T-helper 1 cell (primary cell): ENCODE data around the gene PTPRN2.
"Not testable (repeated sequence)": the region's sequence is repeated elsewhere in the genome, so short reads cannot be mapped to it uniquely, and the experiment has no call there.

Experiments
- DNase-seq, 5 donors: peaks; one replicate each; pipeline ENCODE4 v3.0.0-alpha.2; 2012 to 2020

PTPRN2 gene

GRCh38 chr7:158259671-158260418 lies 327.8 kb downstream of the PTPRN2 start:
- no peak for DNase-seq

DNA sequence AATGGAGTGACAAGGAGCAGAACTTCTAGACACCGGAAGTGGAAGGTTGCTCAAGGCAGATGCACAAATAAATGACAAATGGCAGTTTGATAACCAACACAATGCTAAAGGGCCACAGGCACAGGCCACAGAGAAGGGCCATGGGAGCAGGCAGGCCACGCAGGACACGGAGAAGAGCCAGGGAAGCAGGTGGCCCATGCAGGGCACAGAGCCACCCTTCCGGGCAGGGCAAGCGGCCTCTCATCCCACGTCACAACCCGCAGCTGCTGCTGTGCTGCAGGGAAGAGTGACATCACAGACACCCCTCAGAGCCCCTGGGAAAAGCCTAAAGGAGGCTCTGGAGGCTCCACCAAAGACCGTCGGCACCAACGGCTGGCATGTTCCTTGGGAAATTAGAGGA lies 328.5 kb downstream of the PTPRN2 start:
- DNase-seq: no peak

DNA sequence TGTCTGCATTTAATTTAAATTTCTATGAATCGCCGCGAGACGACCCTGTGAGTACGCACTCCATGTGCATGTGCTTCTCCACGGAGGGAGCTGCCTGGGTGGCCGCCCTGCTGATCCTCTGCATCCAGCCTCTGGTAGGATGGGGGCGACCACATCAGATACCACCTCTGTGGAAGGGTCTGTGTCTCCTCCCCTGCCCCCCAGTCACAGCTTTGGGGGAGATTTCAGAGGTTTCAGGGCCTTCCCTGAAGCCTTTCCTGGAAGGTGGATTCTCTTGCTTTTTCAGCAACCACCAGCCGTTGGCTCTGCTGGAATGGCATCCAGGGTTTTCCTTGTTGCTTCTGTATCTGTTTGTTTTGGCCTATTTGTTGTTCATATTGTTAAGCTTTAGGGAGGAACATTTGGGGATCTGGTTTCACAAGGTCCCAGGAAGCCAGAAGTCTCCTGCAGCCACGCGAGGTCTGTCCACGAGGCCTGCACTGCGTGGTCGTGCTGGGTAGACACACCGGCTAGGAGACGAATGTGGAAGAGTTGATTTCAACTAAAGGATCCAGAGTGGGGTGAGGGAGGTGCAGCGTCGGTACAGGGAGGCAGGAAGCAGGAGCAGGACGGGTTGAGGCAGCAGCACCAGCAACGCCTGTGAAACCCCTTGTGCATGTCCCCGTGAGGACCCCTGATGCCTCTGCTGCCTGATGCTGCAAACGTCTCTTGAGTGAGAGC lies 329.1 kb downstream of the PTPRN2 start:
- DNase-seq: no peak

GRCh38 chr7:158257516-158258410 lies 329.9 kb downstream of the PTPRN2 start:
- DNase-seq: no peak

GRCh38 chr7:158257001-158257400 lies 330.6 kb downstream of the PTPRN2 start:
- DNase-seq: no peak

DNA sequence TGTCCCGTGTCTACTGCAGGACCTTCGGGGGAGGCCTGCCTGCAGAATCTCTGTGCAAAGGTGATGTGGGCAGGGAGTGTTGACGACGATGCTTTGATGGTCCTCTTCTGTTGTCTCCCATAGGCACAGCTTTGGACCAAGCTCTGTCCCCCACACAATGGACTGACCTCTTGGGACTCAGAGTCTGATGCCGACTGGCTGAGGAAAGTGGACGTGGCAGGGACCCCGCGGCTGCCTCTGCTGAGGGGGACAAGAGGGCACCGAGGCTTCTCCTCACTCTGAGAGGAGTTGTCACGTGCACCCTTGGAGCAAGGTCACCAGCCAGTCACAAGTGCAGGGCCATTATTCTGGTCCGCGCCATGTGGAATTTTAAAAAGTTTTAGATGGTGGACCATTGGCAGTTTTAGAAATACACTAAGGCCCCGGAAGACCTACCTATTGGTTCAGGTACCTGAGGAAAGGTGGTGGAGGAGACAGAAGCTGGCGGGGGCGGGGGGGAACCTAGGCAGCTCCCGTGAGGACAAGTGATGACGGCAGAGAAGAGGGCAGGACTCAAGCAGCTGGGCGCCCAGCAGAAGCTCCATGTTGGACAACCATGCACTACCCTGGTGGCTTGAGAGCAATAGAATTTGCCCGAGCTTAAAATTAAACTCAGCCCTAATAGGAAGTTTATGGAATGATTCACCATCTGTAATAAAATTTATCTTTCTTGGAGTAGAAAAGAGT lies 331.4 kb downstream of the PTPRN2 start:
- DNase-seq: no peak

- DNase-seq: no peak
These were observed 332.1 kb downstream of the PTPRN2 start for GRCh38 chr7:158255558-158255957.

DNA sequence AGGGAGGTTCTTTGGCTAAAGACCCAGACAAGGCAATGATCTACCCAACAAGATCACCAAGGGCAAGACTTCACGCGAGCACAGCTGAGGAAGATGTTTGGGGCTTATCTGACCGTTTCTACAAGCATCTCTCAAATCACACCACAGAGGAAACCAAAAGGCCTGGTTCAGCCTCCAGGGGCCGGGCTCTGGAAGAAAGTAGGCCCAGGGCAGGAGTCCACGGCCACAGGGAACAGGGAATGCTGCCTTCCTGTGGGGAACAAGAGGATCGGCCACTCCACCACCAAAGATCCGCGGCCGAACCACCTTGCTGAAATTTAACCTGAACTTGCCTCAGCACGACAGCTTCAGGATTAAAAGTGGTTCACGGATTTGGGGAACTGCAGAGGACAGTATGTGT lies 332.5 kb downstream of the PTPRN2 start:
- no peak for DNase-seq

- DNase-seq: not testable (repeated sequence)
These were observed 334.0 kb downstream of the PTPRN2 start for GRCh38 chr7:158253670-158254045.

- no peak for DNase-seq
These were observed 334.6 kb downstream of the PTPRN2 start for GRCh38 chr7:158252837-158253669.

- DNase-seq: no peak
These were observed 335.4 kb downstream of the PTPRN2 start for GRCh38 chr7:158252081-158252836.

DNA sequence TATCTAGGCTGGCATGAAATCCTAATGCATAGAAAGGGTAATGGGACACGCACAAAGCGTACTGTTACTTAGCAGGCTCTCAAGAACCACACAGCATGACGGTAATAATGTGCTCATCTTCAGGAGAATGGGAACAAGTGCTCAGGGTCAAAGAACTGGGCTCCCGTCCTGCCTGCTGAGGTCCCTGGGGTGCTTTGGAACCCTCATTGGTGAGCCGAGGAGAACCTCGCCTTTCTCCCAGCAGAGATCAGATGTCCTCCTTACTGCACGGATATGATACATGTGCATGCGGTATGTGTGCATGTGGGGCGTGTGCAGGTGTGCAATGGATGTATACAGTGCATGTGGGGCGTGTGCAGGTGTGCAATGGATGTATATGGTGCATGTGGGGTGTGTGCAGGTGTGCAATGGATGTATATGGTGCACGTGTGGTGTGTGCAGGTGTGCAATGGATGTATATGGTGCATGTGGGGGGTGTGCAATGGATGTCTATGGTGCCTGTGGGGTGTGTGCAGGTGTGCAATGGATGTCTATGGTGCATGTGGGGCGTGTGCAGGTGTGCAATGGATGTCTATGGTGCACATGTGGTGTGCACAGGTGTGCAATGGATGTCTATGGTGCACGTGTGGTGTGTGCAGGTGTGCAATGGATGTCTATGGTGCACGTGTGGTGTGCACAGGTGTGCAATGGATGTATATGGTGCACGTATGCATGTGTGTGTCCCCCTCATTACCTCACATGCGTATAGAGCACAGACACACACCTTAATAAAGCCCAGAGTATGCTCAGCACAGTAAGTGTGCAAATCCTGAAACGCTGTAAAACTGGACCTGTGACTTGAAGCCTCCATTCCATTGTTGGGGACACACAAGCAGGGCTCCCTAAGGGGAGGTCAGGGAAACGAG lies 336.3 kb downstream of the PTPRN2 start:
- no peak for DNase-seq

- no peak for DNase-seq
These were observed 337.9 kb downstream of the PTPRN2 start for GRCh38 chr7:158249692-158250091.

- no peak for DNase-seq
These were observed 338.8 kb downstream of the PTPRN2 start for GRCh38 chr7:158248816-158249215.

DNA sequence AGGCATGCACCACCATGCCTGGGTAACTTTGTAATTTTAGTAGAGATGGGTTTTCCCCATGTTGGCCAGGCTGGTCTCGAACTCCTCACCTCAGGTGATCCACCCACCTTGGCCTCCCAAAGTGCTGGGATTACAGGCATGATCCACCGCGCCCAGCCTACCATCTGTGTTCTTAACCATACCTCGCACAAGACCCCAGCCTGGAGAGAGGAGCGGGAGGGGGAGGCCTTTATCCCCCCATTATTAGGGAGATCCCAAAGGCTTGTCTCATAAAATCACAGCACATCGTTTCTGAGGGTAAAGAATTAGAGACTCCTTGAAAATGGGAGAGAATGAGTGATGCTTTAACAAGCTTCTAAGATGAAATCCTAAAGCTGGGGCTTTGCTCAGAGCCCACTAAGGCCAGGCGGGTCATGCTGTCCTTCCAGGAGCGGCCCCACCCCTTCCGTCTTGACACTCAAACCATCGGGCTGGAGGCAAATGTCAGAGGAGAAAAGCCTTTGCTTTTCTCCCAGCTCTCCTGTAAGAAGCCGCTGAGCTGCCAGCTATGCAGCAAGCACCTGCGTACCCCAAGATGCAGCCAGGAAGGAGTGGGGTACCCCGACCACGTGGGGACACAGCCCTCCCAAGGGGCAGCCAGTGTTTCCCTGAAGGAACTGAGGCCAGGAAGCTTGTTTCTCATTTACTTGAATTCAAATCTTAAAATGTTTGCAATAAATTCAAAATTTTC lies 339.7 kb downstream of the PTPRN2 start:
- no peak for DNase-seq

DNA sequence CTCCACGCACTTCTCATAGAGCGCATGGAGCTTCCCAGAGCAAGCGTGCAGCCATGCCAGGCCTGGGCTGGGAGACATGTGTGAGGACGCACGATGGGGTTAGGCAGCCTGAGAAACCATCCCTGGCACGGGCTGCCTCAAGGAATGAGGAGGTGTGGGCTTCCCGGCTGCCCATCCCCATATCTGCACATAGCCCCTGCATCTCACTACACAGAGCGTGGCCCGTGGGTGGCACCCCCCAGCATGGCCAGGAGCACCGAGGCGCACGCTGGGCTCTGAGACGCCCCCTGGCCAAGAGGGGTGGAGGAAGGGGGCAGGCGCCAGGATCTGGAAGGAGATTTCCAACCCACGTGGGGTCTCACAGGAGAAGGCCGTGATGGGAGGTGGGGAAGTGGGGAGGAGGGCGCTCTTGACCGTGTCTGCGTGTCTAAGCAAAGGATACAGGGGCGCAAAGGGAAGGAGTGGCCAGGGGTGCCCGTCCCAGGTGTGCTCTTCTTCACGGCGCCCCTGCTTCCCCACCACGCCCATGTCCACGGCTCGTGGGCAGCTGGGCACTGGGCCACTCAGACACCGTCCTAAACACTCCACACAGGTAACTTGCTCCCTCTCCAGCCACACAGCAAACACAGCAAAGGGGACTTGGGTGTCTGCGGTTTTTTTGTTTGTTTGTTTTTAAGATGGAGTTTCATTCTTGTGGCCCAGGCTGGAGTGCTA lies 340.5 kb downstream of the PTPRN2 start:
- no peak for DNase-seq

DNA sequence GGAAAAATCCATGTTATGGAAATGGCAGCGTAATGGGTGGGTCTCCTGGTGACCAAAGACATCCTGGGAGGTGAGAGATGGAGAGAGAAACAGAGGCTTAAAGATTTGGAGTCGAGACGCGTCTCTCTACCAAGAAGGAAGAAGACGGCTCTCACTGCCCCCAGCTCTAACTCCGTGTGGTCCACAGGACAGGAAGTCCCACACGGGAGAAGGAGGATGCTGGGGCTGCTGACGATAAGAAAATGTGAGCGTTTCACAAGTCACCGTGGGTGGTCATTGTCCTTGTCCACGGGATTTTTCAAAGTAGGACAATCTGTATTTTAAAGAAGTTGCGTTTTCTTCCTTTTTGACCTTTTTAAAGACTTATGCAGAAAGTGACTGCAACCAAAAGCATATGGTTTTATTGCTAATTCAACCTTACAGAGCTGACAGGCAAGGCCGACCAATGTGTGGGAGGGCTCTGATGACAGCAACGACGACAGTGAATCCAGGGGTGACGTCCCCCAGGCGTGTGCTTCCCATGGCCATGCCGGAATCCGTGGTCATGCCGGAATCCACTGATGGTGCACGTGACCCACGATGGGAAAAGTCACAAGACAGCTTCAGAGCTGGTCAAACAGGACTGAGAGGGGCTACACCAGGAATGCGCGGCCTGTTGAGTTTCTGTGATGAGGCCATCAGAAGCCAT lies 341.2 kb downstream of the PTPRN2 start:
- DNase-seq: no peak

DNA sequence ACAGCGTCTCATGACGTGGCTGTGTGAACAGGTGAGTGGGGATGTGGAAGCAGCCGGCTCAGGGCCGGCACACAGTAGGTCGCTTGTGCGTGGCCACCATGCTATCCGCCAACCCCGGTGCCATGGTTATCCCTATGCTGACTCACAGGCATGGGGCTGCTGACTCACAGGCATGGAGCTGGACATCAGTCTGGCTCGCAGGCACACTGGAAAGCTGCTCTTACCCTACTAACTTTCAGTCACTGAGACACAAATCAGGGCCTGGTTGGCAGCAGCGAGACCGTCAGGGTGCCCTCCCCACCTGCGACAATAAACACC lies 341.9 kb downstream of the PTPRN2 start:
- no peak for DNase-seq
